ENCODE data around the gene OTX1. TPM values are rescaled to one million over a fixed set of nuclear protein-coding genes. Genes with fewer than 3 reads are reported as not detected.

OTX1 gene
- total RNA-seq, 1 donor from 2014 or later: 0.10 TPM

DNA sequence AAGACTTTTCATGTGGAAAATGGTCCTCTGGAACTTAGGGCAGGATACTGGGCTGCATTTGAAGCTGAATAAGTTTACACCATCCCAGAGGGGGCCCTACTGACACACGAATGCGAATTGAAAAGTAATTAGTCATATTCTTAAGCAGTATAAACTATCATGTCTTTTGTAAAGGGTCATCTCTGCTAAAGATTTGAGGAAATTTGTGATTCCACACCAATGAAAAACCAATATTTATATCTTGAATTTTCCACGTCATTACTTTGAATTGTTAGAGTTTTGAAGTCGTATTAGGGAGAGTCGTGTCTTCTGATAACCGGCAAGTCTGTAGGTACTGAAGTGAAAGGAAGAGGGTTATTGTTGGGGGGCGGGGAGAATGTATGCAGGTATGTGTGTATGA lies 4.1 kb upstream of the OTX1 start:
- H3K4me3 Mint-ChIP-seq (ENCODE audit: unreplicated experiment): no peak overlapping the region
- H3K36me3 Mint-ChIP-seq (ENCODE audit: low read depth): peaks cover 18% of the 10 kb centered on the region

DNA sequence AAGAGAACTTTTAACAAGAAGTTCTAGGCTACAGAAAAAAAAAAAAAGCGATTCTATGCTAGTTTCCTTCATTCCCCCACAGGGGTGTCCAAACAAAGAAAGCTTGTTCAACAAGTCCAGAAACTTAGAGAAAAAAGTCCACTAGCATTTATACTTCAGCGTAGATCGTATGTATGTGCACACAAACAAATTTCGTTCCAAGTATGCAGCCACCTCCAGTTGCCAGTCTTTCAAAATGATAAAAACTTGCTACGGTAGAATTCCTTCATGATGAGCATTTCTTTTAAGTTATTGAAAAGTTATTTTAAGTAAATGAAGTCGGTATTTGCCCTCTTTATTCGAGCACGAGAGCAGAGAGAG lies 3.7 kb upstream of the OTX1 start:
- H3K27ac Mint-ChIP-seq (ENCODE audit: unreplicated experiment): no peak overlapping the region
- no peaks in the 10 kb centered on the region for H3K9me3 Mint-ChIP-seq (ENCODE audit: low read depth)

More for the DNA sequence above, 4.1 kb upstream of the OTX1 start:
- no peak for TF ChIP-seq CTCF (IDR thresholded peaks at IDR 0.05)
- Mint-ChIP-seq H3K27me3 (ENCODE audit: low read depth) (peaks cover 59% of the 10 kb centered on the region), H3K9me3 (ENCODE audit: low read depth) (no peaks in the 10 kb centered on the region), H3K27ac (ENCODE audit: unreplicated experiment) (no peak overlapping the region), H3K4me1 (ENCODE audit: low read depth) (peaks cover 33% of the 10 kb centered on the region)
- no peak for DNase-seq (ENCODE audit: low spot score)

DNA sequence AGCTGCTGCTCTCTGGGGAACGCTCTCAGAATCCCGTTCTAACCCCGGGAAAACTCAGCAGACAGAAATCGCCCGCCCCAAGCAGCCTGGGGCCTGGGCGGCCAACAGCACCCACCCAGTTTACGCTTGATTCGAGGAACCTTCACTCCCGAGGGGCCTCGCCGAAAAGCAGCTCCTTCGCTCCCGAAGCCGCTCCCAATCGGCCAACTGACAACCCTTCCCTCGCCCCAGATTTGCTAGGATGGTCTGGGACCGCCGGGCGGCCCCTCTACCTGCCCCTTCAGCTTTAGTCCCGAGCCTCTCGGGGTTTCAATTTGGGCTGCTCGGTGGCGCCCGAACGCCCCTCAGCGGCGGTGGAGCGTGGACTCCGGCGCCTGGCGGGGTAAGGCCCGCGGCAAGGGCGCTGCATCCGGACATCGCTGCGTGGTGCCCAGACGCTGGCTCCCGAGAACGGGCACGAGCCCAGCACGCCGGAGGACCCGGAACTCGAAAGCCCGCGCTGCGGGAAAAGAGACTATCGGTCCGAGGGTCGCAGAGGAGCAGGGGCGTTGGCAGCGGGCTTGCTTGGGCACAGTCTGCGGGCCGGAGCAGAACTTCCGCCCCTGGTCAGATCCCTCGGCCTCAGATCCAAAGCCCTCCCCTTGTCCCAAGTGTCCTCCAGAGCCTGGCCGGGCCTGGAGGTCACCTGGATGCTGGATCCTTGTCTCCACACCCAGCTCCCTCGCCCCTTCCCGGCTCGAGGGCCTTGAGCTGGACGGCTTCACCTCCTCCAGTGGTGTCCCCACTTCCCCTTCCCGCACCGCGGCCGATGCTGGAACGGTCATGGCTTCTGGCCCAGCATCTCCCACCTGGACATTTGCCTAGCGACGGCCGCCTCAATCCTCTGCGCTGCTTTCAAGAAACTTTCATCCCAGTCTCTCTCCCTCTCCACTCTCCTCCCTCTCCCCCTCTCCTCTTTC lies 3.0 kb upstream of the OTX1 start:
- no peak for DNase-seq (ENCODE audit: low spot score)
- peak overlapping the region; percentile 40 for H3K4me3 Mint-ChIP-seq (ENCODE audit: unreplicated experiment)
- TF ChIP-seq CTCF (IDR thresholded peaks at IDR 0.05): peak; percentile 47
- peaks cover 65% of the 10 kb centered on the region for H3K27me3 Mint-ChIP-seq (ENCODE audit: low read depth)
- H3K9me3 Mint-ChIP-seq (ENCODE audit: low read depth): no peaks in the 10 kb centered on the region
- H3K4me1 Mint-ChIP-seq (ENCODE audit: low read depth): peaks cover 33% of the 10 kb centered on the region
- H3K27ac Mint-ChIP-seq (ENCODE audit: unreplicated experiment): no peak overlapping the region
- peaks cover 18% of the 10 kb centered on the region for H3K36me3 Mint-ChIP-seq (ENCODE audit: low read depth)

More for the DNA sequence above, 3.7 kb upstream of the OTX1 start:
- Mint-ChIP-seq H3K4me1 (ENCODE audit: low read depth) (peaks cover 33% of the 10 kb centered on the region), H3K36me3 (ENCODE audit: low read depth) (peaks cover 18% of the 10 kb centered on the region), H3K27me3 (ENCODE audit: low read depth) (peaks cover 59% of the 10 kb centered on the region), H3K4me3 (ENCODE audit: unreplicated experiment) (peak overlapping the region; percentile 40)
- no peak for DNase-seq (ENCODE audit: low spot score)
- no peak for TF ChIP-seq CTCF (IDR thresholded peaks at IDR 0.05)

DNA sequence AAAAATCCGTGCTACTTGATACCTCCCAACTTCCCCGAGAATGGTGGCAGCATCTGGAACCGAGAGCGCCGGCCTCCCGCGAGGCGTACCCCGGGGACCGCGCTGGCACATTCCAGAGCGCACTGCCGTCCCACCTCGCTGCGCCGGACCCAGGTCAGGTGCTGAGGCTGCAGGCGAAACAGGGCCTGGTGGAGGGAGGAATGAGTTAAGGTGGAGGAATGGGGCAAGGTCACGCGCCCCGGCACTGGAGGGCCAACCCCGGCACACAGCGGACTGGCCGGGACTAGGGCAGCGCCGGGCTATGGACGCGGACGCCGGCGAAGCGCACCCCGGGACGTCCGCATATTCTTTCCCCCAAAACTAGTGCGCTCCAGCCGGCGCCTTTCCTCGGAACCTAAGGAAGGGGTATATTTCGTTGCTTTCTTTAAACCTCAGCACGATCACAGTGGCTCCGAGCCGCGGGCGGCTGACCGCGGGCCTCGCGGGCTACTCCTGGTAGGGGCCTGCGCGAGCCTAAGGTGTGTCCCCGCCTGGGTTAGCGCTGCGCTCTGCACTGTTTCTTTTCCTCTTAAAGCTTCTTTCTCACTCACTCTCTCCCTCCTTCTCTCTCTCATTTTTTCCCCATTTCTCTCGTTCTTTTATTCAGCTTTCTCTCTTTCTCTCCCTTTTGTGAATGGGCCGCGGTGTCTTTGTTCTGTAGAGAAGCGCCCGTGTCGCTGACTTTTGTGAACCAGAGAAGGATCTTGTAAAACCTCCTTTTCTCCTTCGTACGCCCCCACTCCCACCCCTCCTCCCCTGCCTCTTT lies 2.1 kb upstream of the OTX1 start:
- Mint-ChIP-seq H3K27ac (ENCODE audit: unreplicated experiment) (no peak overlapping the region), H3K36me3 (ENCODE audit: low read depth) (peaks cover 18% of the 10 kb centered on the region), H3K27me3 (ENCODE audit: low read depth) (peaks cover 73% of the 10 kb centered on the region), H3K4me3 (ENCODE audit: unreplicated experiment) (peak overlapping the region; percentile 25), H3K4me1 (ENCODE audit: low read depth) (peaks cover 33% of the 10 kb centered on the region), H3K9me3 (ENCODE audit: low read depth) (no peaks in the 10 kb centered on the region)
- TF ChIP-seq CTCF (IDR thresholded peaks at IDR 0.05): no peak
- DNase-seq (ENCODE audit: low spot score): no peak
